HG03565 (cell line): ENCODE data around the gene MAGEB4.
"Not testable (repeated sequence)": the region's sequence is repeated elsewhere in the genome, so short reads cannot be mapped to it uniquely, and the experiment has no call there.

Source experiments
- ATAC-seq: cut with Tn5 transposase; IDR thresholded peaks from one replicate; pipeline ENCODE4 v1.9.1; 2021; ENCODE audit warnings: mild to moderate bottlenecking, moderate library complexity; ENCODE audit not compliant: unreplicated experiment

The MAGEB4 gene

GRCh38 chrX:30241724-30242415 lies at the start of gene MAGEB4:
TSS of gene MAGEB4 (plus strand) at chrX:30242000. CDS start at chrX:30242136, 136 bp downstream.
- ATAC-seq = no peak

GRCh38 chrX:30193910-30194309 lies 47.9 kb upstream of the MAGEB4 start:
- not testable (repeated sequence) for ATAC-seq

GRCh38 chrX:30196322-30196721 lies 45.5 kb upstream of the MAGEB4 start:
- no peak for ATAC-seq

GRCh38 chrX:30212172-30212571 lies 29.6 kb upstream of the MAGEB4 start:
- ATAC-seq = no peak

GRCh38 chrX:30215357-30215843 lies 26.4 kb upstream of the MAGEB4 start, which contains the start of gene MAGEB2:
TSS of gene MAGEB2 (plus strand) at chrX:30215563. CDS start at chrX:30218581, 3,018 bp downstream.
- ATAC-seq = no peak

- ATAC-seq = no peak
These were observed 24.3 kb upstream of the MAGEB4 start for GRCh38 chrX:30217465-30217864.

GRCh38 chrX:30219372-30219771 lies 22.4 kb upstream of the MAGEB4 start:
- no peak for ATAC-seq

- no peak for ATAC-seq
These were observed 21.1 kb upstream of the MAGEB4 start for GRCh38 chrX:30220661-30221060.

GRCh38 chrX:30224536-30224935 lies 17.3 kb upstream of the MAGEB4 start:
- ATAC-seq = no peak

GRCh38 chrX:30228526-30228925 lies 13.3 kb upstream of the MAGEB4 start:
- no peak for ATAC-seq

GRCh38 chrX:30230395-30230794 lies 11.4 kb upstream of the MAGEB4 start, which contains the start of gene MAGEB3:
TSS of gene MAGEB3 (plus strand) at chrX:30230657. CDS start at chrX:30235925, 5,268 bp downstream.
- ATAC-seq = no peak

GRCh38 chrX:30246769-30247489 lies 5.1 kb downstream of the MAGEB4 start, which contains the start of gene MAGEB1:
TSS of gene MAGEB1 (plus strand) at chrX:30247146. CDS start at chrX:30250494, 3,348 bp downstream.
- no peak for ATAC-seq

- ATAC-seq = peak; percentile 78
These were observed 7.1 kb downstream of the MAGEB4 start for GRCh38 chrX:30248854-30249253.

- peak; percentile 68 for ATAC-seq
These were observed 11.5 kb downstream of the MAGEB4 start for GRCh38 chrX:30253257-30253656.

GRCh38 chrX:30259927-30260326 lies 18.1 kb downstream of the MAGEB4 start:
- ATAC-seq = no peak

- no peak for ATAC-seq
These were observed 19.2 kb downstream of the MAGEB4 start for GRCh38 chrX:30261012-30261411.

- no peak for ATAC-seq
These were observed 21.0 kb downstream of the MAGEB4 start for GRCh38 chrX:30262763-30263162.

- no peak for ATAC-seq
These were observed 28.8 kb downstream of the MAGEB4 start for GRCh38 chrX:30270639-30271038.

- ATAC-seq = no peak
These were observed 33.7 kb downstream of the MAGEB4 start for GRCh38 chrX:30275498-30275897.

GRCh38 chrX:30278365-30278764 lies 36.6 kb downstream of the MAGEB4 start:
- ATAC-seq = no peak

GRCh38 chrX:30280428-30280827 lies 38.6 kb downstream of the MAGEB4 start:
- ATAC-seq = no peak

GRCh38 chrX:30282527-30282926 lies 40.7 kb downstream of the MAGEB4 start:
- no peak for ATAC-seq
